GM21619 (cell line): Measurements from ENCODE around the gene ADAR.

Experiments used
- ATAC-seq: cut with Tn5 transposase; IDR thresholded peaks from one replicate; pipeline ENCODE4 v1.9.1; 2021; ENCODE audit not compliant: unreplicated experiment

The ADAR gene

GRCh38 chr1:154557939-154558719 is 49.9 kb downstream of the ADAR start, which contains the start of gene UBE2Q1:
Gene UBE2Q1 (minus strand): TSS chr1:154558662. CDS start chr1:154558553, 109 bp downstream.
- peak; percentile 5 for ATAC-seq

DNA sequence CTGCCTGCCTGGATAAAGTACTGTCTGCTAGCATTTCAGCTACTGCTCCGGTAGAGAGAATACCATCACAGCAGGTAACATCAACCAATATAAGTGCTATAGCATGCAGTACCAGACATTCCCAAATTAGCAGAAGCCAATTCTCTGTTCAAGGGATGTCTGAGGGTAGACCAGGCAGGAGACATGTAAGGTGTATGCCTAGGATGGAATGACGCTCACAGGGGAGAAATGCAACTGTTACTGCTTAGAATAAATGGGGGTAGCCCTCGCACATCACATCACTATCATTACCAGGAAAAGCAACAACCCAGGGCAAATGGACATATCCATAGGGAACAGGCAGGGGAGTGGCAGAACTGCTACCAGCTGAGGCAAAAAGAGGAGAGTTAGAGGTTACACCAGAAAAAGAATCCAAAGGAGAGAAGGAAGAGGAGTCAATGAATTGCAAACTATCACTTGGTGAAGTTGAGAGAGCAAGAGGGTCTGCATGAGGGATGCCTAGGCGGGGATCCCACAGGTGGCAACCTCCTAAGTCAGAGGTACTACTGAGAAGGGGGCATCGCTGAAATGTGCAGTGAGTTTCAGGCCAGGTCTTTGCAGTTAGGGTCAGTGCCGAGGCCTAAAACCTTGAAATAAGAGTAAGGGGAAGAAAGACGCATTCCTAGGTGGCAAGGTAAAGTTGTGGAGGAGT is 50.6 kb downstream of the ADAR start:
- no peak for ATAC-seq

GRCh38 chr1:154556422-154556821 is 51.6 kb downstream of the ADAR start:
- ATAC-seq: no peak

- ATAC-seq: no peak
Observed at GRCh38 chr1:154553056-154554030, 54.6 kb downstream of the ADAR start.

DNA sequence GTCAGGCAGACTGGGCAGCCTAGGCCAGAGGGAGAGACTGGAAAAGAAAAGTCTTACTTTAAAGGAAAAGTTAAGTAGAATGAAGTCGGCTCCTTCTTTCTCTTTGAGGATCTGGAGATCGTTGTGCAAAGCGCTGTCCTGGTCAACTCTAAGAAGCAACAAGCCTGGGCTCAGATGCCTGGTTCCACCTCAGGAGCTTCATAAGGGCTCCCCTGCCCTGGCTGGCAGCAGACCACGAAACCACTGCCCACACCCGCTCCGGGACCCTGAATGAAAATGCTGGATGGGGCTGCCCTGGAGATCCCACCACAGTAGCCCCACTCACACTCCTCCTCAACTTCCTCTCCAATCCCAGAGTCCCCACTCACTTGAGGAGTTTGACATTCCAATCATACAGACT is 56.0 kb downstream of the ADAR start:
- ATAC-seq: no peak

GRCh38 chr1:154551474-154551873 is 56.5 kb downstream of the ADAR start:
- no peak for ATAC-seq

GRCh38 chr1:154550657-154551056 is 57.3 kb downstream of the ADAR start:
- no peak for ATAC-seq

- no peak for ATAC-seq
Observed at GRCh38 chr1:154550070-154550469, 57.9 kb downstream of the ADAR start.

GRCh38 chr1:154549202-154549770 is 58.7 kb downstream of the ADAR start:
- no peak for ATAC-seq

GRCh38 chr1:154548028-154548427 is 60.0 kb downstream of the ADAR start:
- no peak for ATAC-seq

DNA sequence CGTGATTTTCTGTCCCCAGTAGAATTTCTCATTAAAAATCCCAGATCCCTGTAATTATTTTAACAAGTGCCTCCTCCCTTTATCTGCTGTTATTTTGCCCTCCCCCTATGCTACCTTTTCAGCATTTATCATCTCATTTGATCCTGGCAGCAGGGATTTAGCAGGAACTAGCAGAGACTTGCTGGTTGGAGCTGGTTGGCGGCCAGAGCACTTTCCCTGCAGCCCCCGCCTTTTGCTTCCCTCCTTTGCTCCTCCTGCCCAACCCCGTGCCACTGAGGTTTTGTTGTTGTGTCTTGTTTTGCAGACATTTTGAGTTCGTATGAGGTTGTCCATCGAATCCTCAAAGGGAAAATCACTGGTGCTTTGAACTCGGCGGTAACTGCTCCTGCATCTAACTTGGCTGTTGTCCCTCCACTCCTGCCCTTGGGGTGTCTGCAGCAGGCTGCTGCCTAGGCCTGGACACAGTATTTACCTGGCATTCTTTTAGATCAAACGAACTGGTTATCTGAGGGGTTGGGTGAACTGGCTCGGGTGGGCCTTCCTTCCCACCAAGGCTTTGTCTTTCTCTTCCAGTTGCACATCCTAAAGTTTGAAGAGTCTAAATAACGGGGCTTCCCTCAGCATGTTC is 60.8 kb downstream of the ADAR start:
- no peak for ATAC-seq

GRCh38 chr1:154546264-154547063 is 61.5 kb downstream of the ADAR start:
- no peak for ATAC-seq

DNA sequence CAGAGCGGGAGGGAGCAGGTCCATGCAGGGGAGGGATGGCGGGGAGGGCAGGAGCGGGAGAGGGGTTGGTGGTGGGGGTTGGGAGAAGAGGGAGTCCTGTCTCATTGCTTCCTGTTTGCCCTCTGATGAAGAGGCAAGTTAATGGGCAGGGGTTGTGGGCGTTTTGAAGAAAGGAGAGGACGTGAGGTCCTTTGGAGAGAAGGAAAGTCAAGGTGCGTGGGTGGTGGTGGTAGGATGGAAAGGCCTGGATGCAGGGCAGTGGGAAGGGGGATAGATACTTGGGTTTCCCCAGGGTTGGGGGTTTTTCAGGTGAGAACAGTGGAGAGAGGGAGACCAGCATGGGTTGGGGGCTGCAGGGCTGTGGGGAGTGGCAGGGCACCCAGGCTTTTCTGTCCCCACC is 66.8 kb downstream of the ADAR start:
- ATAC-seq: no peak

DNA sequence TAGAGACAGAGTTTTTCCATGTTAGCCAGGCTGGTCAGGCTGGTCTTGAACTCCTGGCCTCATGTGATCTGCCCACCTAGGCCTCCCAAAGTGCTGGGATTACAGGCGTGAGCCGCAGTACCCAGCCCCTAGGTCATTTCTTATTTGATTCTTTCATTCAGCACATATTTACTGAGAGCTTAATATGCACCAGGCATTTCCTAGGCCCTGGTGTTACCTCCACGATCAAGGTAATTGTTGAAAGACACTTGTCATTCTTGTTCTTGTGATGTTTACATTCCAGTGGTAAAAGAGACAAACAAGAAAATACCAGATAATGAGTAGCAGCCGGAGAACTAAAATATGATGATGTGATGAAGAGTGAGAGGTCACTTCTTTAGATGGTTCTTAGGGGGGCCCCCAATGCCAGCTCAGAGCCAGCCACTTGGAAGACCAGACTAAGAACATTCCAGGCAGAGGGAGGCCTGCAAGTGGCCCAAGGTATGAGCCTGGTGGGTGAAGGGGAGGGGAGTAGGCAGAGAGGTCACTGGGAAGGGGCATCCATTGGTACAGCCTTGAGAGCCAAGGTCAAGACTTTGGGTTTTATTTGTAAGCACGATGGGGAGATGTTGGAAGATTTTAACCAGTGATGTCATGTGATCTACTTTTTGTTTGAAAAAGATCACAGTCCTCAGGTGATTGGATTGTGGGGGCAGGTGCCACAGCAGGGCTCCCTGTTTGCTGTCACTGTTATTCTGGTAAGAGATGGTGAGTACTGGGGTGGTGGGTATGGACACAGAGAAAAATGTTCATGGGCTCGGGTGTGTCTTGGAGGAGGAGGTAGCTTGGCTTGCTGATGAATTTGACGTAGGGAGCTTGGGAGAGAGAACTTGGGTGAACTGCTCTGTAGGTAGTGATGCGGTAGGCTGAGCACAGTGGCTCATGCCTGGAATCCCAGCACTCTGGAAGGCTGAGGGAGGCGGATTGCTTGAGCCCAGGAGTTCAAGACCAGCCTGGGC is 68.2 kb downstream of the ADAR start:
- no peak for ATAC-seq

GRCh38 chr1:154536570-154536969 is 71.4 kb downstream of the ADAR start:
- no peak for ATAC-seq

GRCh38 chr1:154533952-154534844 is 73.8 kb downstream of the ADAR start:
- ATAC-seq: no peak
